Suprapubic skin (tissue), 4 donors: ENCODE data around the gene NR5A2. TPM values are rescaled to one million over a fixed set of nuclear protein-coding genes. Genes with fewer than 3 reads are reported as not detected.

Experiments used
- DNase-seq, 2 donors: peaks; one replicate each; pipeline ENCODE4 v3.0.0-alpha.2; 2019; ENCODE audit warnings: low spot score in 2 of 2
- H3K27ac ChIP-seq: fragments of 200-600 bp; sonication (generic); one replicate; pipeline ENCODE4 v1.5.1; 2019
- H3K27me3 ChIP-seq: fragments of 200-600 bp; sonication (generic); one replicate; pipeline ENCODE4 v1.5.1; 2019
- H3K36me3 ChIP-seq: fragments of 200-600 bp; sonication (generic); one replicate; pipeline ENCODE4 v1.5.1; 2019
- H3K4me1 ChIP-seq: fragments of 200-600 bp; sonication (generic); one replicate; pipeline ENCODE4 v1.5.1; 2019
- H3K4me3 ChIP-seq: fragments of 200-600 bp; sonication (generic); one replicate; pipeline ENCODE4 v1.5.1; 2019; ENCODE audit warnings: mild to moderate bottlenecking
- H3K9me3 ChIP-seq: fragments of 200-600 bp; sonication (generic); one replicate; pipeline ENCODE4 v1.5.1; 2019
- EP300 ChIP-seq: sonication (generic); formaldehyde crosslinking; IDR thresholded peaks from one replicate; pipeline ENCODE4 v1.6.1; 2017; ENCODE audit warnings: antibody characterized with exemption
- POLR2A ChIP-seq, 2 donors: fragments of 450-650 bp; IDR thresholded peaks; one replicate each; pipeline ENCODE4 v1.6.1; 2017; ENCODE audit warnings: antibody characterized with exemption in 2 of 2, mild to moderate bottlenecking in 2 of 2, moderate library complexity in 2 of 2
- POLR2AphosphoS5 ChIP-seq, 3 donors: sonication (generic); formaldehyde crosslinking; IDR thresholded peaks; one replicate each; pipeline ENCODE4 v1.6.1; 2017; ENCODE audit warnings: antibody characterized with exemption in 3 of 3
- WGBS: methylation state at CpG from one replicate; pipeline ENCODE4 v1.1.5; 2018; 5-methylcytosine and 5-hydroxymethylcytosine counted together
- total RNA-seq, 4 donors: library from RNA; depleted of rRNA; stranded (reverse); fragments of >200 nt; gene quantifications; one replicate each; pipeline ENCODE4 v1.1.0, GENCODE V29; 2016
- TF ChIP-seq, protein P1 (sequence below), 2 donors: fragments of 200-600 bp in 1 of 2; fragments of 450-650 bp in 1 of 2; sonication (generic) in 1 of 2; IDR thresholded peaks; one replicate each; pipeline ENCODE4 v1.5.1; 2016 to 2019; ENCODE audit warnings: antibody characterized with exemption in 2 of 2, mild to moderate bottlenecking in 1 of 2, moderate library complexity in 1 of 2

Gene NR5A2
- total RNA-seq, 4 donors from 2014 or later, result 0.49 to 3.3 (median 0.96) TPM

DNA sequence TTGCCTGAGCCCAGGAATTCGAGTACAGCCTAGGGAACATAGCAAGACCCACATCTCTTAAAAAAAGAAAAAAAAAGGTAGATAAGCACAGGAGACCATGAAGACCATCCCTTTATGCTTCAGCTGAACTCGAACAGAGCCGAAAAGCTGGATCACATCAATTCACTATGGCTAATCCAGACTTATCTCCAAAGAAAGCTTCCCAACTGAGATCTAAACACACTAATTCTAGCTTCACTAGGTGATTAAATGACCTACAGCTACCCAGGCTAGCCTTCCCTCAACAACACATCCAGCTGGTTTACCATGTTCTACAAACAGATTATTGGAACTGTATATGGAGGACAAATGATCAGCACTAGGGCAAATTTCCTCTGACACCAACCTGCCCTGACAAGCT lies 44.0 kb upstream of the NR5A2 start:
- H3K4me1 ChIP-seq, result no peaks in the 10 kb centered on the region
- no peaks in the 10 kb centered on the region for H3K36me3 ChIP-seq
- H3K27me3 ChIP-seq, result no peaks in the 10 kb centered on the region
- DNase-seq, result no peak
- no peak overlapping the region for H3K27ac ChIP-seq
- no peaks in the 10 kb centered on the region for H3K9me3 ChIP-seq
- no peak for TF ChIP-seq POLR2AphosphoS5 (IDR thresholded peaks at IDR 0.05)
- TF ChIP-seq POLR2A (IDR thresholded peaks at IDR 0.05), result no peak
- TF ChIP-seq EP300, result no peak
- TF ChIP-seq, protein P1, sequence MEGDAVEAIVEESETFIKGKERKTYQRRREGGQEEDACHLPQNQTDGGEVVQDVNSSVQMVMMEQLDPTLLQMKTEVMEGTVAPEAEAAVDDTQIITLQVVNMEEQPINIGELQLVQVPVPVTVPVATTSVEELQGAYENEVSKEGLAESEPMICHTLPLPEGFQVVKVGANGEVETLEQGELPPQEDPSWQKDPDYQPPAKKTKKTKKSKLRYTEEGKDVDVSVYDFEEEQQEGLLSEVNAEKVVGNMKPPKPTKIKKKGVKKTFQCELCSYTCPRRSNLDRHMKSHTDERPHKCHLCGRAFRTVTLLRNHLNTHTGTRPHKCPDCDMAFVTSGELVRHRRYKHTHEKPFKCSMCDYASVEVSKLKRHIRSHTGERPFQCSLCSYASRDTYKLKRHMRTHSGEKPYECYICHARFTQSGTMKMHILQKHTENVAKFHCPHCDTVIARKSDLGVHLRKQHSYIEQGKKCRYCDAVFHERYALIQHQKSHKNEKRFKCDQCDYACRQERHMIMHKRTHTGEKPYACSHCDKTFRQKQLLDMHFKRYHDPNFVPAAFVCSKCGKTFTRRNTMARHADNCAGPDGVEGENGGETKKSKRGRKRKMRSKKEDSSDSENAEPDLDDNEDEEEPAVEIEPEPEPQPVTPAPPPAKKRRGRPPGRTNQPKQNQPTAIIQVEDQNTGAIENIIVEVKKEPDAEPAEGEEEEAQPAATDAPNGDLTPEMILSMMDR (IDR thresholded peaks at IDR 0.05), result no peak
- H3K4me3 ChIP-seq, result no peak overlapping the region
- 89% methylated on average over 3 of the region's 3 CpGs for WGBS

DNA sequence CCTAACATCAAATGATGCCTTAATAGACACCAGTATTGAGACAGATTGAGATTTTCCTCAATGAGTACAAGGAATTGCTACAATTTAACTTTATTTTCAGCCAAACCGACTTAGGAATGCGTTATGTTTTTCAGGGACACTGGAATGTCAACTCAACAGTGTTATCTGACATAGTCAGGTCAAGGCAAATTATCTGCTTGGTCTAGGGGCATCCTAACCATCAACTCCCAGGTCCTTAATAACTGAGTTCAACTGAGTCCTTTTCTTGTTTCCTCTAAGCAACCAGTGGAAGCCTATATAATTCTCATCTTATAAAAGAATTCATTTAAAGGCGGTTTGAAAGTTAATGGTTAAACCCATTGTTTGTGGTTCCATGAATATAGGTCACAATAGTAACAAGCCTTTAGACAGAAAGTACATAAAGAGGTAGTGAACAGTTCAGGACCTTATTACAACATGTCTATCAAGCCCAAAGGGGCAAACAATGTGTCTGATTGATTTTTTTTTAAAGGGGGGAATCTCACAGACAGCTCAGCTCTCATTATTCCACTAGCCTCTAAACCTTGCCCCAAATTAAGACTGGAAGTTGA lies 32.3 kb upstream of the NR5A2 start:
- no peaks in the 10 kb centered on the region for H3K9me3 ChIP-seq
- H3K36me3 ChIP-seq, result no peaks in the 10 kb centered on the region
- H3K4me1 ChIP-seq, result no peaks in the 10 kb centered on the region
- DNase-seq, result no peak
- TF ChIP-seq, protein P1 (IDR thresholded peaks at IDR 0.05), result no peak
- TF ChIP-seq POLR2A (IDR thresholded peaks at IDR 0.05), result no peak
- WGBS, result 56% methylated on average over 3 of the region's 3 CpGs
- H3K4me3 ChIP-seq, result no peak overlapping the region
- peaks cover 5% of the 10 kb centered on the region for H3K27me3 ChIP-seq
- H3K27ac ChIP-seq, result no peak overlapping the region

DNA sequence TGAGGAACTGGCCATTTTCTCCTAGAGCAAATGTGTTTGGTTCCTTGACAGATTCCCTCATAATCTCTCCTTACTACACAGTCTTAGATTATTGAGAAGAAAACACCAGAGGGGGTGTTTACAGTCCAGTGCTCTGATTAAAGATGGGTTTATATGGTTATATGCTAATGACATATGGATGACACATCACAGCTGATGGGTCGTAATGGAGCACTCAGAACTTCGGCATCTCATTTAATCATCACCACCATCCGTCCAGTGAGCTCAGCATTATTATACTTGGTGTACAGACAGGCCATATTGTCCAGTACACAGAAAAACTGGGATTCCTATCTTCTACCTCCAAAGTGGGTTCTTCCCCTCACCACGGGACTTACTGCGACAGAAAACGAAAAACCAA lies 22.3 kb upstream of the NR5A2 start:
- TF ChIP-seq EP300 (no peak), POLR2AphosphoS5 (IDR thresholded peaks at IDR 0.05) (no peak), POLR2A (IDR thresholded peaks at IDR 0.05) (no peak)
- TF ChIP-seq, protein P1 (IDR thresholded peaks at IDR 0.05), result no peak
- H3K36me3 ChIP-seq, result no peaks in the 10 kb centered on the region
- WGBS, result 92% methylated on average over 6 of the region's 6 CpGs
- no peaks in the 10 kb centered on the region for H3K9me3 ChIP-seq
- H3K4me1 ChIP-seq, result no peaks in the 10 kb centered on the region
- H3K27me3 ChIP-seq, result no peaks in the 10 kb centered on the region
- no peak overlapping the region for H3K27ac ChIP-seq
- DNase-seq, result no peak
- no peak overlapping the region for H3K4me3 ChIP-seq

DNA sequence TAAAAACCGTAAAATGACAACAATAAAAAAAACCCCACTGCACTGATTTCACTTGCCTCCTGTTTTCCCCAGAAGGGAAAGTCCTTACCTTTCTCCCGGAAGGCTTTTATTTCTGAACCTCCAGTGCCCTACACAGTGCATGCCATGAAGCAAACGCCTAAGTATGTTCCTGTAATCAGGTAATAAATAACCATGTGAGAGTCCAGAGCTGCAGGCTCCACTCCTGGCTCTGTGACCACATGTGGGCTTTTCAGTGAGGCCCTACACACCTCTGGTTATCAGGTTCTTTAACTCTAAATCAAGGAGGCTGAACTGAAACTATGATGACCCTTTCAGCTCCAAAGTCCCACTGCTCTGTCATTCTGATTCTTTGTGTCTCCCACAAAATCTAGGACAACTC lies 20.8 kb upstream of the NR5A2 start:
- WGBS, result 50% methylated on average over 3 of the region's 3 CpGs
- H3K27me3 ChIP-seq, result peaks cover 2% of the 10 kb centered on the region
- no peak overlapping the region for H3K4me3 ChIP-seq
- H3K4me1 ChIP-seq, result no peaks in the 10 kb centered on the region
- no peak for TF ChIP-seq EP300
- no peak for TF ChIP-seq POLR2AphosphoS5 (IDR thresholded peaks at IDR 0.05)
- no peak for TF ChIP-seq POLR2A (IDR thresholded peaks at IDR 0.05)
- TF ChIP-seq, protein P1 (IDR thresholded peaks at IDR 0.05), result no peak
- no peaks in the 10 kb centered on the region for H3K9me3 ChIP-seq
- H3K36me3 ChIP-seq, result no peaks in the 10 kb centered on the region
- H3K27ac ChIP-seq, result no peak overlapping the region
- DNase-seq, result no peak

DNA sequence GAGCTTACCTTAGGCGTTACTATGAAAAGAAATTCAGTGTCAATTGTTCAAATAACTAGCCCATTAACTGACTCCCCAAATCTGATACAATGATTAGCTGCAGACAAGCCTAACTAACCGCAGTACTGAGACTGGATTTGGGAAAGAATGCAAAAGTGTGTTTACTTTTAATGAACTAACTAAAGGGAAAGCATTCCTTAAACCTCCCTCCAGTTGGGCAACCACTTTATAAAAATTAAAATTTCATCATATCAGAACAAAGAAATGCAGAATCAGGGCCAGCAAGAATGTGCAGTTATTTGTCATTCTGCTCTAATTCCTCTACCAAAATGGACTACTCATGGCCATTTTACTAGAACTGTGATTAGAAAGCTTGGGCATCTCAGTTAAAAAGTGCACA lies 11.7 kb upstream of the NR5A2 start:
- Histone ChIP-seq H3K36me3 (no peaks in the 10 kb centered on the region), H3K27ac (no peak overlapping the region), H3K27me3 (peaks cover 7% of the 10 kb centered on the region), H3K9me3 (no peaks in the 10 kb centered on the region), H3K4me3 (no peak overlapping the region), H3K4me1 (no peaks in the 10 kb centered on the region)
- DNase-seq, result no peak
- 89% methylated on average over 2 of the region's 2 CpGs for WGBS
- TF ChIP-seq, protein P1 (IDR thresholded peaks at IDR 0.05), result no peak
- TF ChIP-seq POLR2AphosphoS5 (IDR thresholded peaks at IDR 0.05), result no peak
- no peak for TF ChIP-seq EP300
- TF ChIP-seq POLR2A (IDR thresholded peaks at IDR 0.05), result no peak
